H1 (cell line): Measurements from ENCODE around the gene BTAF1. TPM values are rescaled to one million over a fixed set of nuclear protein-coding genes. Genes with fewer than 3 reads are reported as not detected.

Experiments
- ATF3 ChIP-seq: IDR thresholded peaks from 2 replicates; pipeline ENCODE4 v1.6.1; 2011; ENCODE audit warnings: low read depth, mild to moderate bottlenecking, low read length; ENCODE audit not compliant: insufficient read depth
- CREB1 ChIP-seq: IDR thresholded peaks from 2 replicates; pipeline ENCODE4 v1.6.1; 2012; ENCODE audit warnings: inconsistent platforms
- GABPA ChIP-seq: IDR thresholded peaks from 2 replicates; pipeline ENCODE4 v1.6.1; 2011; ENCODE audit warnings: mild to moderate bottlenecking, low read length, moderate library complexity, borderline replicate concordance; ENCODE audit not compliant: insufficient read depth
- polyA plus RNA-seq, 7 experiments: library from polyadenylated mRNA; depleted of rRNA in 3 of 7; stranded (reverse) in 5 of 7; unstranded in 2 of 7; fragments of >200 nt in 5 of 7; fragments of 200-250 nt in 2 of 7; gene quantifications; 1 replicate in 5 of 7; 2 replicates in 1 of 7; 4 replicates in 1 of 7; pipeline versions ENCODE4 v1.2.1 to v1.2.3, GENCODE V29; 2011 to 2013; ENCODE audit warnings: missing spikeins in 2 of 7, mixed read lengths in 2 of 7
- total RNA-seq: library from RNA; stranded (reverse); fragmentation: NEBNext Ultra II Directional; extraction: Animal tissue kit (Norgen Biotek cat#: 25700); gene quantifications from 2 replicates; pipeline ENCODE4 v1.2.1, GENCODE V29; 2021

BTAF1 gene
- total and polyA plus RNA-seq, 2 of the 8 experiments (the other 6 are each of a cell fraction or from before 2014, with no cell fraction given): 24.5 to 39.1 TPM

GRCh38 chr10:91978585-91978984, 55.0 kb downstream of the BTAF1 start (continued):
- TF ChIP-seq ATF3: no peak
- TF ChIP-seq GABPA: no peak
- TF ChIP-seq CREB1: no peak
- TF ChIP-seq, all 59 proteins: peak for 0
